ENCODE measurements around the gene BACH2.
"Not testable (repeated sequence)": the region's sequence is repeated elsewhere in the genome, so short reads cannot be mapped to it uniquely, and the experiment has no call there.

The BACH2 gene

DNA sequence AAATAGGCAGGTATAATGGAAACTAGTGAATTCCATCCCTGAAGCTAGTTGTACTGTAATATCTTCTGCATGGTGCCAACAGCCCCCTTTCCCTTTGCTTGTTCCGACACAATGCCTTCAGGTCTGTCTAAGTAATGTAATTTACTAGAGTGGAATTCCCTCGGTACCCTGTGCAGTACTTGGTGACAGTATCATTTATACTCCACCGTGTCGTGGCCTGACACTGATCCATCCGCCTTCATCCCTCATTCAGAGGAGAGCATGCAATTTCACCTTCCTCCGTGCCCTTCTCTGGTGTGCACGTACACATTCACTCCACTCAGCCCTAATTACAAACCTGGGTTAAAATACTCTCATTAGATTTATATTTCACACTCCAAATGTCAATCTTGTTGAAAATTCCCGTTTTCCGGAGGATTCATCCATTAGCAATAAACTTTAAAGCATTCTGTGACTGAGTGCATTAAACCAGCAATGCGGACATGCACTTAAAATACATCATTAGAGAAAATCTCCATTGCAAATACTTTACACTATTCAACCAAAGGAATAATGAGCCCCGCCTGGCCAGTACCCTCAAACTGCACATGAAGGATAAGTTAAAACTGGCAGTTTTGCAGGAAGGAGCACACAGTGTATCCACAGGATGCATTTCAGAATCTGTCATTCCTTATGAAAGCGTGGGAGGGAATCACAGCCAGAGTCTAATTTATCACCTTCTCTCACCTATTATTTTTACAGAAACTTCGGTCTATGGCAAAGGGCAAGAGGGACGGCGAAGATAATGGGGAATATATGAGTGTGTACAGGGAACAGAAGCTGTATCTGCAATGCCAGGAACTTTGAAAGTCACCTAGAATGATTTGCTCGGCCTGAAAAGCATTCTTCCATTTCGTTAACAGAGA is 219.9 kb downstream of the BACH2 start:
- DNase-seq (ENCODE audit: extremely low read depth in 1 of 2, low read depth in 1 of 2), result no peak

DNA sequence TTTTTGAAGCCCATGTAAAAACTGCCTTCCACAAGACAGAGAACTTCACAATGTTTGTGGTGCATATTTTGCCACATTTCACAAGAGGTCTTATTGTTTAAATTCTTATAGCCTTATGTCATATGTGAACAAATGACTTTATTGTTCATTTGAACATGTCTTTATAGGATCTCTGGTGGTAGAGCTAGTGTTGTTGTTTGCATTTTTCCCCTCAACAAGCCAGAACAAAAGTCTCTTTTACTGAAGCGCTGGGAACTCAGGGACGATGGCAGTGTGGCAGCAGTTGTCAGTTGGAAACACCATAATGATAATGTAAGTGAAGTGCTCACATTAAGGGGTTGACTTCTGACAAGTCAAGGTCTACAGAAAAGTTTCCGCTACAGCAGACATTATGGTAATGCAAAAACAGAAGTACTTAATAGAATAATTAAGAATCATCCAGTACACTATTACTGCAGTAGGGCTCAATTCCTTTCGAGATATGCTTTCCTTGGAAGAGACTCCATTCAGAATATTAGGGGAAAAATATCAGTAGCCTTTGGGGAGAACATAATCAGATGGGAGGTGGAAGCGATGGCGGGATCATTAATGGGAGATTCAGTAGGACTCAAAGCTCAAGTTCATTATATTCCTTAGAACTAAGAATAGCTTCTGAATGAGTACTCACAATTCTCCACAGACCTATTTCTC is 222.3 kb downstream of the BACH2 start:
- no peak for DNase-seq (ENCODE audit: extremely low read depth in 1 of 2, low read depth in 1 of 2)

DNA sequence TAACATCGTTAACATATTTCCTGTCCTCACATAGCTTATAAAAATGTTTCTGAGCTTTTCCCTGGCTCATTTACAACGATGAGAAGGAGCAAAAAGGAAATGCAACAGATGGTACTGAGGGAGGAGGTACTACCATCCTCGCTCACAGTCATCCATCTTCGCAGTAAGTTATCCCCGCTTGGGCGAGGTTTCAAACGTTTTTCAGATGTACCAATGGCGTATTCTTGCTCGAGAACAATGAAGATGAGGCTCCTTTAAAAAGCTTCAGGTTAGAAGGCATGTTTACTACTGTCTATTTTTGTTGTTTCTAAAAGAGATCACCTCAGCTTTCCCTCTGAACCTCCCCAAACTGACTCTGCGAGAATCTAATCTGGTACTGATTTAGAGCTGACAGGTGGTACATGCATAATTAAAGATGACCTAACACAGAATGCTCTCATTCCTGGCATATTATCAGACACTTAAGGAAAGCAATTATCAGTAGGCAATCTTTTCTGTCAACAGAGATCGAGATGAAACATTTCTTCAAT is 223.6 kb downstream of the BACH2 start:
- no peak for DNase-seq (ENCODE audit: extremely low read depth in 1 of 2, low read depth in 1 of 2)

DNA sequence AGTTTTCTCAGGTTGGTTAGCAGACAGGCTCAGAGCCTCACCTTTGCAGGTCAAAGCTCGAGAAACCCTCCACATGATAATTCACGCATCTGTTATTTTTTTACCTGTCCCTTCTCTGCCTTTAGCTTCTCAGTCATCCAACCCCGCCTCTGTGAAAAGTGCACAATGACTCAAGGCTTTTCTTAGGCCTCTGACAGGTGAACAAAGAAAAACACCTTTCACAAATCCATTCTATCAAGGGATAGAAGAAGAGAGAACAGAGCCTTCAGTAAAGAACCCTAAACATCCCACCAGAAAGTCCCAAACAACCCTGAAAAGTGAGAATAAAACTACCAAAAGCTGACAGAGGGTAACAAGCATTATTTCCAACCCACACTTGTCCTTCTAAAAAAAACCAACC is 224.1 kb downstream of the BACH2 start:
- DNase-seq (ENCODE audit: extremely low read depth in 1 of 2, low read depth in 1 of 2), result no peak

DNA sequence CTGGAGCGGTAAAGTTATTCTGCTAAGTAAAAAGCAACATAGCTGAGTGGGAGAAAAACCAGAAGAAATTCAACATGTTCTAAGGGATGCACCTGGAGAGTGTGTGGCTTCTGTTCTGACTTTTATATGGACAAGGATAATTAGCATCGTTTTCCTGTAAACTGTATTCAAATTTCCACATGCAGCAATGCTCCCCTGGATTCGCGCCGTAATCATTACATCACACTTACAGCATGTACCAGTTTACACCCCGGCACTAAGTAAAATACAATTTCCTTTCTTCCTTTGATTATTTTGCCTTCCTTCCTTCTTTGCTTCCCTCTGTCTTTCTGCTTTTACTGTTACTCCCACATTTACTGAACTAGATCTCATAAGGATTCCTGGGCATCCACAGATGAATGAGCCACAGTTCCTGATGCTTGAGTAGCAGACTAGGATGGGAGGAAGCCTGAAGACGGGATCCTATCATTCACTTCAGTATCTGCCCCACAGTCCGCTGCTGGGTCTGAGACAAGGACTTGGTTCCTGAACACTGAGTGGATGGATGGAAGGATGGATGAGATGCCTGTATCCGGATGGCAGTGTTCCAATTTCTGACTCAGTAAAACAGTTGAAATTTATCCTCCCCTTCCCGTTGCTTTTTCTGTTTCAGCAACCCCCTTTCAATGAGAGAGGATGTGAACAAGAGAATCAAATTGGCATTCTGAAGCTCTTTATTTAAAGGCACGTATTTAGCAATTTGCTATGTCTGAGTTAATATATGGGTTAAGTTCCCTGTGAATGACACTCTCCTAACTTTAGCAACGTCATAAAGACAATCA is 227.7 kb downstream of the BACH2 start:
- no peak for DNase-seq (ENCODE audit: extremely low read depth in 1 of 2, low read depth in 1 of 2)

DNA sequence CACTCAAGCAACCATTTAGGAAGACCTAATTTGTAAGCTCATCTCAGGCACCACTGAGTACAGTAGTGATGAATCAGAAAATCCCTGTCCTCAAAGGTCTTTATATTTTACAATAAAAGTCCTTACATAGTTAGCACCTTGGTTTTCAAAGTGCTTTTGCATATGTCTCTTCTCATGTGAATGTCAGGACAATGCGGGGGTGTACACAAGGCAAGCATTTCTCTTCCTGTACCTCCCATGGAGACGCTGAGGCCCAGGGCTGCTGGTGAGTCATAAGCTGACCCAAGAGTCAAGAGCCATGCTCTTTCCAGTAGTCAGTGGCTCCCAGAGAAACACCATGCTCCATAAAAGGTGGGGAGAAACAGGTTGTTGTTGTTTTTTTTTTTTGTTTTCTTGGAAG is 228.4 kb downstream of the BACH2 start:
- no peak for DNase-seq (ENCODE audit: extremely low read depth in 1 of 2, low read depth in 1 of 2)

DNA sequence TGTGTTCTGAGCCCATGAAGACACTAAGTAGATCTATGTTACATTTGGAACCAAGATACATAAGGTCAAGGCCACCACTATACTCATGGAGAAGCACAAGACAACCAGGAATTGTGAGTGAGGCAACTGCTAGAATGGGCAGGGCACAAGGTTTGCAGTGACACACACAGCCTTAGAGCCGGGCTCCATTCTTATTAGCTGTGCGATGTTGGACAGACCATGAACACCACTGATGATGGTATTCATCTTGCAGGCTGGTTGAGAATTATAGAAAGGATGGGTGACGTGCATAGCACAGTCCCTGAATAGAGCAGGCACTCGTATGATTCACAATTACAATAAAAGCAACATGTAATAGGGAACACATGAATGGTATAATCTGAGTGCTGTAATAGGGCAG is 229.9 kb downstream of the BACH2 start:
- DNase-seq (ENCODE audit: extremely low read depth in 1 of 2, low read depth in 1 of 2), result no peak

DNA sequence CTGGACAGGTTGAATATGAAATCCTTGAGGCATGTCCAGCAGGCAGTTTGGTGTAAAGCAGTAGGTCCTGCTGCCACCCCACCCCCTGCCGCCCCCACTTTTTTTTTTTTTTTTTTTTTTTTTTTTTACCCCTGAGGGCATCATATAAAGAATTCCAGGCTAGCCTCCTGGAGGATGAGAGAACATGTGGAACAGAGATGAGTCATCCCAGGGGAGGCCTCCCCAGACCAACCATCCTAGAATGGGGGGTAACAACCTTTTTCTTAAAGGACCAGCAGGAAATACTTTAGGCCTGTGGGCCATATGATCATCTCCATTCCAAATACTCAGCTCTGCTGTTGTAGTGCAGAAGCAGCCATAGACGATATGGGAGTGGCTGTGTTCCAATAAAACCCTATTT is 231.5 kb downstream of the BACH2 start:
- no peak for DNase-seq (ENCODE audit: extremely low read depth in 1 of 2, low read depth in 1 of 2)

DNA sequence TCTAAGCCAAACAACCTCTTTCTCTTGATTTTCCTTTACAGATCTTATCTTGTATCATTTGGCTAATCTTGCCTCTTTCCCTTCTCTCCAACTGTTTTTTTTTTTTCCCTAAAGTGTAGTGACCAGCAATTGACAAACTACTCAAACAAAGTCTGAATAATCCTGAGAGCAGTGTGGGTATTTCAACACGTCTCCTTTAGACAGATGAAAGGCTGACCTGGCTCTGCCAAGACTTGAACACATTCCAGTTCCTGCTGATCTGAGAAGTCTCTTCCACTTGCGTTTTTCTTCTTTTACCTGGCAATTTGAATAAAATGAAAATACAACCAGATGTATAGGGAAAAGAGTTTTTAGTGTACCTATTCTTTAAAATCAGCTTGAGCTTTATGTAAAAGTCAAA is 234.0 kb downstream of the BACH2 start:
- DNase-seq (ENCODE audit: extremely low read depth in 1 of 2, low read depth in 1 of 2), result no peak

DNA sequence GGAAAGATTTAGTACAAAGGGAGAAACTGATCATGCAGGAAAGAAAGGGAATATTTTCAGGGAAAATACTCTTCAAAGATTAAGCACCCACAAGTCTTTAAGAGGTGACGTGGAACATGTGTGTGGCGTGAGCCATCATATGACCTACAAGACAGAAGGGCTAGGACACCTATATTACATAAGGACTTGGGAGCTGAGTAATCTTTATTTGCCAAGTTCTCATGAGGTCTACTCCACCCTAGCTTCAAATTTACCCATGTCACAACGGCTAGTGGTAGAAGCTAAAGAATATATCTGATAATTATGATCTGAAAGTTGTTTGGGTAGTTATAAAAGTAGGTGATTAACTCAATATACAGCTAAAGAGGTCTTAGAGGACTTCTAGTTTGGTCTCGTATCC is 234.6 kb downstream of the BACH2 start:
- no peak for DNase-seq (ENCODE audit: extremely low read depth in 1 of 2, low read depth in 1 of 2)

DNA sequence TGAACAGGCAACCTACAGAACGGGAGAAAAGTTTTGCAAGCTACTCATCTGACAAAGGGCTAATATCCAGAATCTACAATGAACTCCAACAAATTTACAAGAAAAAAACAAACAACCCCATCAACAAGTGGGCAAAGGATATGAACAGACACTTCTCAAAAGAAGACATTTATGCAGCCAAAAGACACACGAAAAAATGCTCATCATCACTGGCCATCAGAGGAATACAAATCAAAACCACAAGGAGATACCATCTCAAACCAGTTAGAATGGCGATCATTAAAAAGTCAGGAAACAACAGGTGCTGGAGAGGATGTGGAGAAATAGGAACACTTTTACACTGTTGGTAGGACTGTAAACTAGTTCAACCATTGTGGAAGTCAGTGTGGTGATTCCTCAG is 237.5 kb downstream of the BACH2 start:
- not testable (repeated sequence) for DNase-seq (ENCODE audit: extremely low read depth in 1 of 2, low read depth in 1 of 2)

DNA sequence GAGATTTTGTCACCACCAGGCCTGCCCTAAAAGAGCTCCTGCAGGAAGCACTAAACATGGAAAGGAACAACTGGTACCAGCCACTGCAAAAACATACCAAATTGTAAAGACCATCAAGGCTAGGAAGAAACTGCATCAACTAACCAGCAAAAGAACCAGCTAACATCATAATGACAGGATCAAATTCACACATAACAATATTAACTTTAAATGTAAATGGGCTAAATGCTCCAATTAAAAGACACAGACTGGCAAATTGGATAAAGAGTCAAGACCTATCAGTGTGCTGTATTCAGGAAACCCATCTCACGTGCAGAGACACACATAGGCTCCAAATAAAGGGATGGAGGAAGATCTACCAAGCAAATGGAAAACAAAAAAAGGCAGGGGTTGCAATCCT is 240.7 kb downstream of the BACH2 start:
- not testable (repeated sequence) for DNase-seq (ENCODE audit: extremely low read depth in 1 of 2, low read depth in 1 of 2)

DNA sequence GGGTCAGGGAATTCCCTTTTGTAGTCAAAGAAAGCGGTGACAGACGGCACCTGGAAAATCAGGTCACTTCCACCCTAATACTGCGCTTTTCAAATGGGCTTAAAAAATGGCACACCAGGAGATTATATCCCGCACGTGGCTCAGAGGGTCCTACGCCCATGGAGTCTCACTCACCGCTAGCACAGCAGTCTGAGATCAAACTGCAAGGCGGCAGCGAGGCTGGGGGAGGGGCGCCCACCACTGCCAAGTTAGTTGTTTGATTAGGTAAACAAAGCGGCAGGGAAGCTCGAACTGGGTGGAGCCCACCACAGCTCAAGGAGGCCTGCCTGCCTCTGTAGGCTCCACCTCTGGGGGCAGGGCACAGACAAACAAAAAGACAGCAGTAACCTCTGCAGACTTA is 242.4 kb downstream of the BACH2 start:
- not testable (repeated sequence) for DNase-seq (ENCODE audit: extremely low read depth in 1 of 2, low read depth in 1 of 2)

DNA sequence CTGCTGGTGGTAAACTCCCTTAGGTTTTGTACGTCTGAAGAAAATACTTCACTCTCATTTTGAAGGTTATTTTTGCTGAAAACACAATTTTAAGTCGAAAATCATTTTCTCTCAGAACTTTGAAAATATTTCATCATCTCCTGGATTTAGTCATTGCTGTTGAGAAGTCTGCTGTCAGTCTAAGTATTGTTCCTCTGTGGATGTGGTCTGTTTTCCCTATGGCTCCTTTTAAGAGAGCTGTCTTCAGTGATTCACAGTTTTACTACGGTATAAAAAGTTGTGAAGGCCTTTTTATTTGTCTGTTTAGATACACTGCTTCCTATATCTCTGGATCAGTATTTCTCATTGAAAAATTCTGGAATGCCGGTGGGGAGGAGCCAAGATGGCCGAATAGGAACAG is 243.0 kb downstream of the BACH2 start:
- no peak for DNase-seq (ENCODE audit: extremely low read depth in 1 of 2, low read depth in 1 of 2)

DNA sequence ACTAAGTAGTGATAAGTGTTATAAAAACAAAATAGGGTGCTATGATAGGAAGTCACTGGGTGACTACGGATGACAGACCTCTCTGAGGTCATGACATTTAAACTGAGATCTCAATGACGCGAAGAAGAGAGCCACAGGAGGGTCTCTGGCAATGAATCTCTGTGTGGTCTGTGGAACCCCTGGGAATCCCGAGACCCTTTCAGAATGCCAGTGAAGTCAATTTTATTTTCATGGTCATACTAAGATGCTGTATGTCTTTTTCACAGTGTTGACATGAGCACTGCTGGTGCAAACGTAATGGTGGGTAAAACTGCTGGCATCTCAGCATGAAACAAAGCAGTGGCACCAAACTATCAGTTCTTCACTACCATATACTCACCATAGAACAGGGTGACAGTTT is 247.3 kb downstream of the BACH2 start:
- peak in 1 of 2 donors; percentile 34 for DNase-seq (ENCODE audit: extremely low read depth in 1 of 2, low read depth in 1 of 2)

DNA sequence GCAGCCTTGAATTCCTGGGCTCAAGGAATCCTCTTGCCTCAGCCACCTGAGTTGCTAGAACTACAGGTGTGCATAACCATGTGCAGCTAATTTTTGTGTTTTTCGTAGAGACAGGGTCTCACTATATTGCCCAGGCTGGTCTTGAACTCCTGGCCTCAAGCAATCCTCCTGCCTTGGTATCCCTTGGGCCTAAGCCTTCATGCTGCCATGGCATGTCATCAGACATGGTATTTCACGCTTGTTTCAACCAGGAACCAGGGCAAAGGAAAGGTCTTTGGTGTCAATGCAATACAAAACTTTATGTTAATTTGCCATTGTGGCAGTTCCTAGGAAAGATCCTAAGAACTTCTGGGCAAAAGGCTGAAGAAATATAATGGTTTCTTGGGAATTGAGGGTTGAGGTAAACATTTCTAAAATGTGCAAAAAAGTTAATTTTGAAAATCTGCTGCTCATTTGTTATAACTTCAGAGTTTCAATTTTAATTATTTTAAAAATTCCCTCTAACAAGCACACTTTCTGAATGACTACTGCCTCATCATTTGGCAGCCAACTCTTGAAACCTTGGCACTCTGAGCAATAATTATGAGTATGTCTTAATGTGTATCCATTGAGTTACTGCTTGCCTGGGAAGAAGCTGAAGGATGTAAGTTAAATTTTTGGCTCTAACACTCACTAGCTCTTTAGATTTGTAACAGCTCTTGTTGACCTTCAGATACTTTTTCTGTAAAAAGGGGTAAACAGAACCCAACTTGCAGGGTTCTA is 248.3 kb downstream of the BACH2 start:
- no peak for DNase-seq (ENCODE audit: extremely low read depth in 1 of 2, low read depth in 1 of 2)

DNA sequence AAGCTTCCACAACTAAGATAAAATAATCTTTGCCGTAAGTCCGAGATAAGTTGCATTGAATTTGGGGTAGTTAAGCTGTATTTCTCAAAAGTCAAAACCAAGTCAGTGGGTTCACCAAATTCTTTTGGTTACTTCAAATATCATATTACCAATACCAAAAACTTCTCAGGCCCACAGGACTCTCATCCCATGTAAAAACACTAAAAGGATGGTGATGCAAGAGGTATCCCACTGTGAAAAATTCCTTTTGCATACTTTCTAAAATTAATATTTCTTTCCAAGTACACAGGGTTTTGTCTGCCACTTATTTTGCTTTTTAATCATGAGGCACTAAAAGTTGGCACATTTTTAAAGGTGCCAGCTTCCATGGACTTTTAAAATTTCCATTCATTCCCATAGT is 251.1 kb downstream of the BACH2 start:
- DNase-seq (ENCODE audit: extremely low read depth in 1 of 2, low read depth in 1 of 2), result no peak

DNA sequence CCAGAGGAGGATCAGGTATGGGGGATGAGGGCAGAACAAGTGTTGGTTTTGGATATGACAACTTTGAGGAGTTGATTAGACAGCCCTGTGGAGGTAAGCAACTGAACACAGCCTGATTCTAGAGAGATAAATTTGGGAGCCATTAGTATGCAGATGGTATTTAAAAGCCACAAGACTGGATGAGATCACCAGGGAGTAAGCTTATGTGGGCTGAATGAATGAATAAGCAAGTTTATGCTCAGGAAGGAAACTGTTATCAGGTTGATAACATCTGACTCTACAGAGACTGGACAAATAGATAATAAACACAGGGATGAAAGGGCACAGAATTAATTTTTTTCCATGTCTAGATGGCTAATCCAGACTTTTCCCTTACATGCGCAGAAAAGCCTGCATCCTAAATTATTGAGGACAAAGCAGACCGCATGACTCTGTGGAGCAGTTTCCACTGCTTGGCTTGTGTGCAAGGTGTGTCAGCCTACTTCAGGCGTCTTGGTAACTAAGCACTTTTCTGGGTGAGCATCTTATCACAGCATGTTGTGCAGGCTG is 251.7 kb downstream of the BACH2 start:
- no peak for DNase-seq (ENCODE audit: extremely low read depth in 1 of 2, low read depth in 1 of 2)

DNA sequence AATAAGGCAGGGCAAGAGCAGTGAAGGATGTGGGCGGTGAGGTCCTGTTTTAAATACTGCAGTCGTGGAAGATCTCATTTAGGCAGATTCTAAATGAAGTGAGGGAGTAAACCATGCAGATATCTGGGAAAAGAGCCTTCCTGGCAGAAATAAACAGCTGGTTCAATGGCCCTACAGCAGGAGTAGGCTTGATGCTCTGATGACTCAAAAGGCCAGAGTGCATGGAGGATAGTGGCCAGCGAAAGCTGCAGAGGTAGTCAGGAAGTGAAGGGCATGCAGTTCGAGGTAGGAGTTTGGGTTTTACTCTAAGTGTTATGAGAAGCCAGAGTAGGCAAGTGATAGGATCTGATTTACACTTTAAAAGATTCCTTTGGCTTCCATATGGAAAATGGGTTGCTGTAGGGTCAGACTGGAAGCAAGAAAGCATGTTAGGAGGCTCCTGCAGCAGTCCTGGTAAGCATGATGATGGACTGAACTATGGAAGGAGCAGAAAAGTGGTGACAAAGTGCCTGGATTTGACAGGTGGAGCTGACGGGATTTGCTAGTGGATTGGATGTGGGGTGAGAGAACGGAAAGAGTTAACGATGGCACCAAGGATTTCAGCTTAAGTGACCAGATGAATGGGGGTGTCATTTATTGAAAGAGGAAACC is 252.3 kb downstream of the BACH2 start:
- DNase-seq (ENCODE audit: extremely low read depth in 1 of 2, low read depth in 1 of 2), result no peak

DNA sequence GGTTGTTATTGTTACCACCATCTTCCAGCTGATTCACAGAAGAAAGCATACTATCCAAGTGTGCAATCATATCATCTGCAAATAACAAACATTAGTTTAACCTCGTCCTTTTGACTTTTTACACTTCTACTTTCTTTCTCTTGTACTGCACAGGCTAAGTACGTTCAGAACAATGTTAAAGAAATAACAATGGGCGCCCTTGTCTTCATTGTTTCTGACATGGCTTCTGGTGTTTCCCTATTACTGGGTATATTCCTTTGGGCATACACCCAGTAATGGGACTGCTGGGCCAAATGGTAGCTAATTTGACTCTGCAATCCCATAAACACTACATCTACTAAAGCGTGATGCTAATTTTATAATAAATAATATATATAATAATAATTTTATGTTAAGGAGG is 255.7 kb downstream of the BACH2 start:
- no peak for DNase-seq (ENCODE audit: extremely low read depth in 1 of 2, low read depth in 1 of 2)

Measured in stimulated activated CD8-positive, alpha-beta memory T cell treated with anti-CD3 and anti-CD28 coated beads, Interleukin-7, amount 100 ng/mL, for 48 hours (primary cell).